ENCODE measurements around the gene BICDL1.

GRCh38 chr12:120116441-120116791, 127.4 kb downstream of the BICDL1 start, which contains the start of gene RAB35:
- no peak for TF ChIP-seq CTCF (IDR thresholded peaks at IDR 0.05 in 2 of 3, conservative IDR thresholded peaks at IDR 0.05 in 1 of 3; ENCODE audit: control insufficient read depth in 2 of 3, extremely low read depth in 1 of 3, insufficient read depth in 1 of 3, low read depth in 3 of 3, low read length in 3 of 3)
- no peak for TF ChIP-seq MEF2A (IDR thresholded peaks at IDR 0.05; ENCODE audit: insufficient read depth, low read depth, low read length)
- no peak for TF ChIP-seq CREB1 (IDR thresholded peaks at IDR 0.05; ENCODE audit: low read depth)
- TF ChIP-seq MYC (IDR thresholded peaks at IDR 0.05; ENCODE audit: insufficient read depth, insufficient read length, insufficient replicate concordance, low read length, severe bottlenecking), result no peak
- TF ChIP-seq EZH2 (IDR thresholded peaks at IDR 0.05; ENCODE audit: borderline replicate concordance, control insufficient read depth, low read depth, low read length), result no peak
- TF ChIP-seq SIN3A (IDR thresholded peaks at IDR 0.05; ENCODE audit: low read depth, low read length), result no peak
- no peak for TF ChIP-seq RBBP5 (conservative IDR thresholded peaks at IDR 0.05)
- no peak for TF ChIP-seq SP1 (IDR thresholded peaks at IDR 0.05; ENCODE audit: low read depth, low read length)
- no peak for TF ChIP-seq JUND (IDR thresholded peaks at IDR 0.05; ENCODE audit: low read depth, low read length)
- no peak for TF ChIP-seq RFX5 (IDR thresholded peaks at IDR 0.05; ENCODE audit: low read depth, low read length)
- TF ChIP-seq RAD21 (IDR thresholded peaks at IDR 0.05; ENCODE audit: insufficient read depth, low read depth, low read length), result no peak
- no peak for TF ChIP-seq CEBPB (IDR thresholded peaks at IDR 0.05; ENCODE audit: borderline replicate concordance in 1 of 2, low read depth in 2 of 2, low read length in 2 of 2)
- TF ChIP-seq TAF1 (IDR thresholded peaks at IDR 0.05; ENCODE audit: borderline replicate concordance, low read depth, low read length), result no peak
